SIG-M5 treated with dmso at 0.1 percent for 504 hours (cell line): Measurements from ENCODE around the gene RNF135.
"Not testable (repeated sequence)": the region's sequence is repeated elsewhere in the genome, so short reads cannot be mapped to it uniquely, and the experiment has no call there.

Experiments used
- DNase-seq: peaks from one replicate; lab custom pipeline; 2025; ENCODE audit not compliant: unreplicated experiment; lab: John Stamatoyannopoulos, UW

RNF135 gene

DNA sequence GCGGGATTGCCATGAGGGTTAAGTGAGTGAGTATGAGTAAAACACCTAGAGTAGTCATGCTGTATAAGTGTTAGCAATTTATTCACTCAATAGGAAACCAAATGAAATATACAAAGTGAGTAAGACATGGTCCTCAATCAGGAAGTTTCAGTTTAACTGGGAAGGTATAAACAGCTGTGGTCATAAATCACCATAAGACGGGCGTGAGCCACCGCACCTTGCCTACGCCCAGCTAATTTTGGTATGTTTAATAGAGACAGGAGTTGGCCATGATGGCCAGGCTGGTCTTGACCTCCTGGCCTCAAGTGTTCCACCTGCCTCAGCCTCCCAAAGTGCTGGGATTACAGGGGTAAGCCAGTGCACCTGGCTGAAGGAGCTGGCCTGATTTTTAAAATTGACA, 27.0 kb downstream of the RNF135 start:
- no peak for DNase-seq

GRCh38 chr17:31002047-31002446, 31.2 kb downstream of the RNF135 start:
- DNase-seq: no peak

GRCh38 chr17:31003225-31003866, 32.5 kb downstream of the RNF135 start:
- DNase-seq: no peak

DNA sequence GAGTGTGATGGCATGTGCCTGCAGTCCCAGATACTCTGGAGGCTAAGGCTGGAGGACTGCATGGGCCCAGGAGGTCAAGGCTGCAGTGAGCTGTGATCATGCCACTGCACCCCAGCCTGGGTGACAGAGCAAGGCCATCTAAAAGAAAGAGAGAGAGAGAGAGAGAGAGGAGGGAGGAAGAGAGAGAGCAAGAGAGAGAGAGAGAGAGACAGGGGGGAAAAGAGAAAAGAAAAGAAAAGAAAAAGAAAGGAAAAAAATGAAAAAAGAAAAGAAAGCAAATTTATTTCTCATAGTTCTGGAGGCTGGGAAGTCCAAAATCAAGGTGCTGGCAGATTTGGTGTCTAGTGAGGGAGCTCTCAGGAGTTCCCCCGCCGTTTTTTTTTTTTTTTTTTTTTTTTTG, 33.3 kb downstream of the RNF135 start:
- no peak for DNase-seq

GRCh38 chr17:31007695-31008373, 37.0 kb downstream of the RNF135 start:
- no peak for DNase-seq

DNA sequence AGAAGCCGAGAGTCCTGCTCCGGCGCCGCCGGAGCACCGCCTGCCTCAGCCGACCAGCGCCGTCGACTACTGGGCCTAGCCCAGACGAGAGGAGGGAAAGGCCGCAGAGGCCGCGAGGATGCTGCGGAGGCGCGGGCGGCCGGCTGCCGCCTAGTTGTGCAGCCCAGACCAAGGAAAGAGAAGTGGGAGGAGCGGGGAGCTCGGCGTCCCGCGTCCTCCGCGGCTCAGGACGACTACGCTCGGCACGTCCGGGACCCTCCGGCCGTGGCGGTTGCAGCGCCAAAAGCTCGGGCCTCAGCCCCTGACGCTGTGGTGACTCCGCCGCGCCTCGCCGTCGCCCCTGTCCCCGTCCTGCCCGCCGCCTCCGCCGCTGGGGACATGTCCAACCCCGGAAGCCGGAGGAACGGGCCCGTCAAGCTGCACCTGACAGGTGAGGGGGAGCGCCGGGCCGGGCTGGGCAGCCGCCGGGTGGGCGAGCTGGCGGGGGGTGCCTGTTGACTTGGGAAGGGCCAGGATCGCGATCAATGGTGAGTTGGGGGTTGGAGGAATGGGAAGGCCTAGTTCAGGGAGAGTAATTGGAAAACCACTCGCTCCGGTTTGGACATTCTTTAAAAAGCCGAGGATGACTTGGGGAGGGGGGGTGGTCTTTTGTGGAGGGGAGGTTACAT, 37.7 kb downstream of the RNF135 start:
- no peak for DNase-seq

GRCh38 chr17:31009042-31009702, 38.3 kb downstream of the RNF135 start:
- not testable (repeated sequence) for DNase-seq

DNA sequence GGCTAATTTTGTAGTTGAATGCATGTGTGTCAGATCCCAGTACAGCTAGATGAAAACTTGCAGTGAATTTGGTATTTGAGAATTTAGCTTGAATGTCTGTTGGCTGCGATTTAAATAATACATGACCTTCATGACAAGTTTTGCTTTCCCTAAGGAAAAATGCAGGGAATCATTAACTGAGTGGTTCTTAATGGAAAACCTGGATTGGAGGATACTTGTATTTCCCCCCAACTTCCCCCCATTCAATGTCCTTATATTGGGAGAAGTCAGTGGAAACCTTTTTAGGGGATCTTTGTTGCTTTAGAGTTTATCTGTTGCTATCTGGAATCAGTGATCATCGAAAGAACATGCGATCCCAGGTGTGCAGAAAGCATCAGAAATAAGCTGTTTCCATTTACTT, 39.2 kb downstream of the RNF135 start:
- DNase-seq: not testable (repeated sequence)

DNA sequence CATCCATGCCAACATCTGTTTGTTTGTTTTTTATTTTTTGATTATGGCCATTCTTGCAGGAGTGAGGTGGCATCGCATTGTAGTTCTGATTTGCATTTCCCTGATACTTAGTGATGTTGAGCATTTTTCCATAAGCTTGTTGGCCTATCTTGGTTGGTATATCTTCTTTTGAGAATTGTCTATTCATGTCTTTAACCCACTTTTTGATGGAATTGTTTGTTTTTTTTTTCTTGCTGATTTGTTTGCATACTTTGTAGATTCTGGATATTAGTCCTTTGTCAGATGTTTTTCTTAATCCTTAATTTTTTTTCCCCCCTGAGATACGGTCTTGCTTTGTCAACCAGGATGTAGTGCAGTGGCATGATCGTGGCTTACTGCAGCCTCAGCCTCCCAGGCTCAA, 43.0 kb downstream of the RNF135 start:
- no peak for DNase-seq

DNA sequence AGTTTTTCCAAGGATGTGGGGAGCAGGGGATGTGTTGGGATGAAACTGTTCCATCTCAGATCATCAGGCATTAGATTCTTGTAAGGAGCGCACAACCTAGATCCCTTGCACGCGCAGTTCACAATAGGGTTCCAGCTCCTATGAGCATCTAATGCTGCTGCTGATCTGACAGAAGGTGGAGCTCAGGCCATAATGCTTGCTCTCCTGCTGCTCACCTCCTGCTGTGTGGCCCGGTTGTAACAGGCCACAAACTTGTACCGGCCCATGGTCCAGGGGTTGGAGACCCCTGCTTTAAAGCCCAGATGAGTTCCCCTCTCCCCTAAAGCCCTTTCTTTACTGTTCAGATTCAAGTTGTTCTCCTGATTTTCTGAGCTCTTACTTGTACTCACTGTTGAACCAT, 44.8 kb downstream of the RNF135 start:
- DNase-seq: no peak

DNA sequence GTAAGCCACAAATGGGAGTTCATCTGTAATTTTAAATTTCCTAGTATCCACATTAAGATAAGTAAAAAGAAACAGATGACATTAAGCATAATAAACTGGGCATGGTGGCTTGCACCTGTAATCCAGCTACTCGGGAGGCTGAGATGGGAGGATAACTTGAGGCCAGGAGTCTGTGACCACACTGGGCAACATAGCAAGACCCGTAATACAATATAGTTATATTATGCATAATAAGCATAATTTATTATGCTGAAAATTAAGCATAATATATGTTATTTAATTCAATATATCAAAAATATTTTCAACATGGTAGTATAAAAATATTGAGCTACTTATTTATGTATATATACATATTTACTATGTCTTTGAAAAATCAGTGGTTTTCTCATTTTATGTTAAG, 48.2 kb downstream of the RNF135 start:
- DNase-seq: no peak

GRCh38 chr17:31023171-31023570, 52.3 kb downstream of the RNF135 start:
- not testable (repeated sequence) for DNase-seq

DNA sequence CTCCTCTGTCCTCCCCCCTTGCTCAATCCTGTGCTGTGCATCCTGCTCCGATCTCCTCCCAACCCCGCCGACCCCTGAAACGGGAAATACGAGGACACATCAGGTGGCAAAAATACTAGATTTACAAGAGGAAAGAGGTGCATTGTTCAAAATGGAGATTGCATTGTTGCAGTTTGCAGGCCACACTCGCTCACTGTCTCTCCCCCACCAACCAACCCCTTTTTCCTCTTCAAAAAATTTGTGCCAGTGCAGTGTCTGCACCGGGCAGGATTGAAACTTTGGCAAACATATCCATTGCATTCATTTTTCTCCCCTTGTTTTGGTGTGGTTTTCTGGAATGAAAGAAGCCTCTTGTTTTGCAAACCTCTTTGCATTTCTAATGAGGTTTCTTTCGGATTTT, 61.0 kb downstream of the RNF135 start:
- DNase-seq: no peak

GRCh38 chr17:31035611-31036010, 64.8 kb downstream of the RNF135 start:
- DNase-seq: not testable (repeated sequence)

DNA sequence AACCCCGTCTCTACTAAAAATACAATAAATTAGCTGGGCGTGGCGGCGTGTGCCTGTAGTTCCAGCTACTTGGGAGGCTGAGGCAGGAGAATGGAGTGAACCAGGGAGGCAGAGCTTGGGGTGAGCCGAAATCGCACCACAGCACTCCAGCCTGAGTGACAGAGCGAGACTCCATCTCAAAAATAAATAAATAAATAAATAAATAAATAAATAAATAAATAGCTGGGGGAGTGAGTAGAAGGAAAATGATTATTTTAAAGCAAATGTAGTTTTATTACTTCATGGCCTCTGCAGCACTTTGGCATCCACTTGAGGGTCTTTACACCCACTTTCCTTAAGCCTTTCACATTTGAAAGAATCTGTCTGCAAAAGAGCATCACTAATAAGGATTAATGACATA, 70.0 kb downstream of the RNF135 start:
- not testable (repeated sequence) for DNase-seq

- not testable (repeated sequence) for DNase-seq
Measured at GRCh38 chr17:31042378-31042777, 71.5 kb downstream of the RNF135 start.

DNA sequence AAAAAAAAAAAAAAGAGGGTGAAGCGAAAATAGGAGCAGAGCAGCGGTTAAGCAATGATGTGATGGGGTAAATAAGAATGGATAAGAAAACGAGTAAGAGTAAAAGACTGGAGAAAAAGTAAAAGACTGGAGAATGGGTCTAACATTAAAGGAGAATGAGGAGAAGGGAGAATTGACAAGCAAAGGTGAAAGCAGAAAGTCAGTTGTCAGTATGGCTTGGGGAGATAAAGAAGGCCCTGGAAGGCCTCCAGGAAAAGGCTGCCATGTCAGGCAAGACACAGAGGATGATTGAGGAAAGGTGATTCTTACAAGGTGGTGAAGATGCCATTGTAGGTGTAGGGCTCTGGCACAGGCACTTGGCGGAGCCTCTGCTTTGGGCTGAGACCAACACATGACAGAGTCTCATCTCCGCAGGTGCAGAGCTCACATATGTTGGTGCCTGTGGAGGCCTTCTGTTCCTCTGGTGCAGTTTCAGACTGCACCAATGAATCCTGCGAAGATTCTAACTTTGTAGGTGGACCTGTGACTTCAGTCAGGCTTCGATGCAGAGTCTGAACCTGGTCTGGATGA, 76.1 kb downstream of the RNF135 start:
- not testable (repeated sequence) for DNase-seq

GRCh38 chr17:31048142-31048541, 77.3 kb downstream of the RNF135 start:
- no peak for DNase-seq

- peak; percentile 25 for DNase-seq
Measured at GRCh38 chr17:31048780-31049179, 77.9 kb downstream of the RNF135 start.
